HS-27A (cell line): ENCODE measurements around the gene EID2.
A peak's percentile ranks its signal among the peaks of the same experiment; 100 is the strongest.

Source experiments
- DNase-seq: peaks from one replicate; pipeline ENCODE4 v3.0.0-alpha.2; 2012; ENCODE audit warnings: low read depth, missing footprints

Gene EID2

GRCh38 chr19:39533791-39534190, 6.2 kb downstream of the EID2 start:
- DNase-seq, result no peak

GRCh38 chr19:39533003-39533512, 6.9 kb downstream of the EID2 start:
- DNase-seq, result no peak

- peak; percentile 98 for DNase-seq
These were observed 7.5 kb downstream of the EID2 start, which contains the start of gene EID2B for GRCh38 chr19:39532233-39533002. Gene EID2B (minus strand): TSS chr19:39532852. CDS start chr19:39532802, 50 bp downstream.

- no peak for DNase-seq
These were observed 8.1 kb downstream of the EID2 start for GRCh38 chr19:39531834-39532232.

- DNase-seq, result no peak
These were observed 14.8 kb downstream of the EID2 start for GRCh38 chr19:39525205-39525604.

GRCh38 chr19:39524495-39524894, 15.5 kb downstream of the EID2 start:
- DNase-seq, result no peak

- no peak for DNase-seq
These were observed 19.1 kb downstream of the EID2 start for GRCh38 chr19:39520541-39521484.

- DNase-seq, result no peak
These were observed 21.0 kb downstream of the EID2 start for GRCh38 chr19:39518975-39519374.

GRCh38 chr19:39518458-39518857, 21.5 kb downstream of the EID2 start:
- DNase-seq, result no peak

- no peak for DNase-seq
These were observed 22.5 kb downstream of the EID2 start for GRCh38 chr19:39517432-39517831.

- DNase-seq, result no peak
These were observed 23.7 kb downstream of the EID2 start for GRCh38 chr19:39516270-39516669.

GRCh38 chr19:39515551-39516191, 24.3 kb downstream of the EID2 start:
- no peak for DNase-seq

GRCh38 chr19:39514840-39515550, 25.0 kb downstream of the EID2 start, which contains the start of gene SELENOV:
Gene SELENOV (plus strand): TSS chr19:39515139. CDS start chr19:39515213, 74 bp downstream.
- DNase-seq, result no peak

- DNase-seq, result no peak
These were observed 27.0 kb downstream of the EID2 start for GRCh38 chr19:39512988-39513387.

- DNase-seq, result no peak
These were observed 30.7 kb downstream of the EID2 start for GRCh38 chr19:39509233-39509632.

GRCh38 chr19:39508629-39509028, 31.3 kb downstream of the EID2 start:
- DNase-seq, result no peak

- no peak for DNase-seq
These were observed 32.1 kb downstream of the EID2 start for GRCh38 chr19:39507715-39508364.

GRCh38 chr19:39506944-39507714, 32.8 kb downstream of the EID2 start:
- DNase-seq, result peak; percentile 63

- no peak for DNase-seq
These were observed 33.4 kb downstream of the EID2 start for GRCh38 chr19:39506598-39506943.
